Measurements from ENCODE around the gene SHD. TPM values are rescaled to one million over a fixed set of nuclear protein-coding genes. Genes with fewer than 3 reads are reported as not detected.
A peak's percentile ranks its signal among the peaks of the same experiment; 100 is the strongest.

Gene SHD
- total RNA-seq, 1 donor from 2014 or later = not detected

DNA sequence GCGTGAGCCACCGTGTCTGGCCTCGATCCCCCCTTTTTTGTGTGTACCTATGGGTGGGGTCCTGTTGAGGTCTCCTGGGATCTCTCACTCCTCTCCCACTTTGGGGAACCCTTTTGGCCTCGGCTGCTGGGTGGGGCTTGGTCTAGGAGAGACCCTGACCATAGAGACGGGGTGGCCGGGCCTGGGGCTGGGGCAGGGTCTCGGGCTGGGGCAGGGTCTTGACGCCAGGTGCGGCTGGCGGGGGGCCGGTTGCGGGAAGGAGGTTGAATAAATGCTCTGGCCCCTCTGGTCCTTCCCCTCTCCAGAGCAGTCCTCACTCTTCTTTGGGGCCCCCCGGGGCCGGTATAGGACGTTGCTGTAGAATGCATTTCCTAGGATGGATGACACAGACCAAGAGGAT lies 13.4 kb downstream of the SHD start:
- DNase-seq (no peak), ATAC-seq (no peak)
- intact Hi-C loops (cut with micrococcal nuclease) = no loop called here

DNA sequence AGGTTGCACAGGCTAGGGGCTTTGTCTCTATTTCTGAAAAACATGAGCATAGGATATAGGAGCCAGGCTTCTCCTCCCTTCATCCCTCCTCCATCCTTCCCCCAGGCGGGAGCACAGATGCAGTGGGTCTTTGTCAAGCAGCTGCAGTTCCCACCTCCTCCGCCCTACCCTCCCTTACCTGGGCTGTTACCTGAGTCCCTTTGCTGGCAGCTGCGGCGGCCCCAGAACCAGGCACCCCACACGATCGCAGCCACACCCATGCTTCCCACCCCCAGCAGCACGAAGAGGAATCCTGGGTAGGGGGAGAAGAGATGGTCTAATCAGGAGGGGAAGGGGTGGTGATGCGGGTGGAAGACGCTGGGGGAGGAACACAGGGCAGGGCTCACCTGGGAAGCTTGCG lies 15.3 kb downstream of the SHD start:
- DNase-seq (no peak), ATAC-seq (no peak)
- intact Hi-C loops (cut with micrococcal nuclease) = no loop called here

DNA sequence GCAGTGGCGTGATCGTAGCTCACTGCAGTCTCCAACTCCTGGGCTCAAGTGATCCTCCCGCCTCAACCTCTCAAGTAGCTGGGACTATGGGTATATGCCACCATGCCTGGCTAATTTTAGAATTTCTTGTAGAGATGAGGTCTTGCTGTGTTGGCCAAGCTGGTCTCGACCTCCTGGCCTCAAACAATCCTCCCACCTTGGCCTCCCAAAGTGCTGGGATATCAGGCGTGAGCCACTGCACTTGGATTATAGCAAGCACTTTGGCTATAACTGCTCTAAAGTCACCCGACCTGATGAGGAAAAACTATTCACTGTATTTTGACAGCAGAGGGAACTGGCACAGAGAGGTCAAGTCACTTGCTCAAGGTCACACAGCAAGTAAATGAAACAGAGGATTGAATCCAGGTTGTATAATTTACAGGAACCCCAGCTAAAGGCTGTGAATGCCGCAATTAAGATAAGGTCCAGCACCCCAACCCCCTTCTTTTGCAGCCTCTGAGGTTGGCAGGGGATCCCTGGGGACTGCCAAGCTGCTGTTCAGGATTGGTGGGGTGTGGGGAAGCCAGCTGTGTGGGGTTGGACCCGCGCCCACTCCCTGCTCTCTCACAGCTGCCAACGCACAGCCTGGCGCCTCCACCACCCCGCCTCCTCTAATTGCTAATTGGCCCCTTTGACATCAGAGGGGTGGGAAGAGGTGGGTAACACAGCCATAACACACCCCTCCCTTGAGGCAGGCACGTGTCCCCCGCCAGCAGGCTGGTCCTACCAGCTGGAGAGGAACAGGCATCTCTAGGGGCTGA lies 17.1 kb downstream of the SHD start:
- ATAC-seq (no peak), DNase-seq (no peak)
- intact Hi-C loops (cut with micrococcal nuclease) = no loop called here

DNA sequence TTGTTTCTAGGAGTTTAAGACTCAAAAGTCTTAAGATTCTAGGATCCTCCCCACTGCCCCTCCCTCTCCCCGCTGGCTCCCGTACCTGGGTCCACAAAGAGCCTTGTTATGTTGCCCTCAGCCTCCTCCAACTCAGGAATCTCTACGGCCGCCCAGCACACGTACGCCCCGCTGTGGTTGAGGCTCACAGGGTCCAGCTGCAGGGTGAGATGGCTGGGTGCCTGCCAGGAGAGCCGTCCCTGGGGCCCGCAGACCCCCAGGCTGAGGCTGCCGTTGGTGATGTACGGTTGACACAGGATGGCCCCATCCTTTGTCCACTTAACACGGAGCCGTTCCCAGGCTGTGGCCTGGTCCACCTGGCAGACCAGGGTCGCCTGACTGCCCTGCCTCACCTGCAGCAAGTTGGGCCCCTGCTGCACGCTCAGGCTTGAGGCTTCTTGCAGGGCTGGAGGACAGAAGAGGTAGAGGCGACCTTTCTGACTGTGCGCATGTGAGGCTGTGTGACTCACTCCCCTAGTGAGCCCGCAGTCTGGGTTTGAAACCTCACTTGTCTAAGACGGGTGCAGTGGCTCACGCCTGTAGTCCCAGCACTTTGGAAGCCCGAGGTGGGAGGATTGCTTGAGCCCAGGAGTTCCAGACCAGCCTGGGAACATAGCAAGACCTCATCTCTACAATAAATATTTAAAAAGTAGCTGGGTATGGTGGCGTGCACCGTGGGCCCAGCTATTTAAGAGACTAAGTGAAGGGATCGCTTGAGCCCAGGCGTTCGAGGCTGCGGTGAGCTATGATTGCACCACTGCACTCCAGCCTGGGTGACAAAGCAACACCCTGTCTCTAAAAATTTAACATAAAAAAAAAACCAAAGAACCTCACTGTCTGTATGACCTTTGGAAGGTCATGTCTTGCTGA lies 19.1 kb downstream of the SHD start:
- no peak for ATAC-seq
- no peak for DNase-seq
- intact Hi-C loops (cut with micrococcal nuclease) = no loop called here

DNA sequence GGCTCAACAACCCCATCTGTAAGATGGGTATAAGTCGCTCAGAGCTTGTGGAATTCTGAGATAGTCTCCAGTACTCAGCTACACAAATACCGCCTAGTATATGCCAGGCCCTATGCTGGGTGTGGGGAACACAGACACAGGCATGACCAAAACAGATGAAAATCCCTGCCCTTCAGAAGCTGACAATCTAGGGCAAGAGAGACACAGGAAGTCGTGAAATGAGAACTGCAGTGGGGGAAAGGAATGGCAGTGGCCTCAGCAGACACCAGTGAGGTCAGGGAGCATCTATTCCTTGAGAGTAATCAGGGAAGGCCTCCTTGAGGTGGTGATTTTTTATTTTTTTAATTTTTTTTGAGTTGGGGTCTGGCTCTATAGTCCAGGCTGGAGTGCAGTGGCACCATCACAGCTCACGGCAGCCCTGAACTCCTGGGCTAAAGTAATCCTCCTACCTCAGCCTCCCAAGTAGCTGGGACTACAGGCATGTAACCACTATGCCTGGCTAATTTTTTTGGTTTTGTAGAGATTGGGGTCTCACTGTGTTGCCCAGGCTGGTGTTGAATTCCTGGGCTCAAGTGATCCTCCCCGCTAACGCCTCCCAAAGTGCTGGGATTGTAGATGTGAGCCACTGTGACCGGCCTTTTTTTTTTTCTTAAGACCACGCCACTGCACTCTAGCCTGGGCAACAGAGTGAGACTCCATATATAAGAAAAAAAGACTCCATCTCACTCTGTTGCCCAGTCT lies 19.9 kb downstream of the SHD start:
- DNase-seq (no peak), ATAC-seq (no peak)
- intact Hi-C loops (cut with micrococcal nuclease) = no loop called here

DNA sequence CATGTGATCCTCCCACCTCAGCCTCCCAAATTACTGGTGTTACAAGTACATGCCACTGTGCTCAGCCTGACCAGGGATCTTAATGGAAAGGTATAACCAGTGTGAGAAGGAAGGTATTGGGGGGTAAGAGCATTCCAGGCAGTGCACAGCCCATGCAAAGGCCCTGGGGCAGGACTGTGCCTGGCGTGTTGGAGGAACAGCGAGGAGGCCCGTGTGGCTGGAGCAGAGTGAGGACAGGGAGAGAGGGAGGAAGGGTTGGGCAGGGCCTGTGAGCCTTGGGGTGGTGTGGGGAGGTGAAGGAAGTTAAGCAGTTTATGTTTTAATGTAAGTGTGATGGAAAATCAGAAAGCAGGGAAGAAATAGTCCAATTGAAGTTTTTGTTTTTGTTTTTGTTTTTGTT lies 21.5 kb downstream of the SHD start:
- DNase-seq = no peak
- intact Hi-C loops (cut with micrococcal nuclease) = no loop called here
- no peak for ATAC-seq

DNA sequence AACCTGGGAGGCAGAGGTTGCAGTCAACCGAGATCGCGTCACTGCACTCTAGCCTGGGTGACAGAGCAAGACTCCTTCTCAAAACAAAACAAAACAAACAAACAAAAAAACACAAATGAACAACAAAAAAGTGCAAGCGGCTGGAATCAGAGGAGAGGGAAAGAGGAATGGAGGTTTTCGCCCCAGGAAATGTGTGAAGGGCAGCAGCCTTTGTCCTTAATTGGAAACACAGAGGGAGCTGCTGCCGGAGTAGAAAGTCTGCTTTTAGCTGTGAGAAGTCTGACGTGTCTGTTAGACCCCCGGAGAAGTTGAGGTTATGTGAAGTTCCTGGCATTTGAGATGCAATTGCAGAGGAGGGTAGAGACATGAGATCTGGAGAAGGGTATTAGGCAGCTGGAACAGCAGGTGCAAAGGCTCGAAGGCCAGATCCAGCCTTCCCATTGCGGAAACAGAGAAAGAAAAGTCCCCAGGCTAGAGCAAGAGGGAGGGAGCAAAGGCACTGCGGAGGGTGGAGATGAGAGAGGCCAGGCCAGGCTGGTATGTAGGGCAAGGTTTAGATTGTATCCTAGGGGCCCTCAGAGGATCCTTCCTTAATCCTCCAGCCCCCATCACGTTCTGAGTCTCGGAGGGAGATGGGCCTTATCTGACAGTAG lies 22.6 kb downstream of the SHD start:
- DNase-seq (no peak), ATAC-seq (no peak)
- intact Hi-C loops (cut with micrococcal nuclease) = no loop called here

DNA sequence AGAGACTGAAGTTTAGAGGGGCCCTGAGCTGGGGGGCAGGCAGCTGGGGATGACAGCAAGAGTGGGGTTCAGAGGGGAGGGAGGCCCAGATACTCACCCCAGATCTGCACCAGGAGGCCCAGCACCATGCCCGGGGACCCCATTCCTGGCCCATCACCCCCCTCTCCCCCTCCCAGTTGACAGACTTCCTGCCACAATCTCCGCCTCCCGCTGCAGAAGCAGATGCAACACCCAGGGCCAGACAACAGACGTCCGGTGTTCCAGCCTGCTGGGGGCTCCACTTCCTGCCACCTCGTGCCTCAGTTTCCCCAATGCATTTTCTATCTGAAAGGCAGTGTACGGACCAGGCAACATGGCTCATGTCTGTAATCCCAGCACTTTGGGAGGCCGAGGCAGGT lies 23.2 kb downstream of the SHD start, which contains the start of gene TMIGD2:
Gene TMIGD2, minus strand, starts transcription at position 147 of the 398 bp plus-strand sequence. Its CDS starts 4 bp downstream, at position 143.
- ATAC-seq = no peak
- intact Hi-C loops (cut with micrococcal nuclease) = no loop called here
- DNase-seq = no peak

DNA sequence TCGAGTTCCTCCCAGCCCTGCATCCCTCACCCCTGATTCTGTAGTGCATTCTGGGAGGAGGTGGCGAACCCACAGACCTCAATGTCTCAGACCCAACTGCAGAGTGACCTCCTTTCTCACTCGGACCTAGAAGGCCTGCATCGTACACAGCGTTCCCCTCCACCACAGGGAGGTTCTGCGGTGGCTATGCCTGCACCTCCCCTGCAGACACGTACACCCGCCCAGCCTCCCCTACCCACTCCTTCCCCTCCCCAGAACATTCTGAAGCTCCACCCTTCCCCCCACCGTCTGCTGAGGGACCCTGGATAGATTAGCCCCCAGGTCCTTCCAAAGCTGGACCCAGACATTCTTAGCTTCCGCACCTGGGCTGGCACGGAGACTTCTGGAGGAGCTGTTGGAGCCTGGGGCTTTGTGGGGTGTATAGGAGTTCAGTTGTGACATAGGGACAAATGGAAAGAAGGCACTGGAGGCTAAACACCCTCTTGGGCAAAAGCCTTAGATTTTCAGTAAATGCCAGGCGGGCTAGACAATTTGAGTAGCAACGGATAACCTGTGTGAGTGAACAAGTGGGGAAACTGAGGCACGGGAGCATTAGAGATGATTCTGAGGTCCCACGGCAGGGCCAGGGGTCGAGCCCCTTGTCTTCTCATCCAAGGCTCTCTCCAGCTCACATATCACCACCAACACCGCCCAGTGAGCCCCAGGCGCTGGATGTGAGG lies 24.9 kb downstream of the SHD start:
- ATAC-seq (no peak), DNase-seq (no peak)
- intact Hi-C loops (cut with micrococcal nuclease) = no loop called here

DNA sequence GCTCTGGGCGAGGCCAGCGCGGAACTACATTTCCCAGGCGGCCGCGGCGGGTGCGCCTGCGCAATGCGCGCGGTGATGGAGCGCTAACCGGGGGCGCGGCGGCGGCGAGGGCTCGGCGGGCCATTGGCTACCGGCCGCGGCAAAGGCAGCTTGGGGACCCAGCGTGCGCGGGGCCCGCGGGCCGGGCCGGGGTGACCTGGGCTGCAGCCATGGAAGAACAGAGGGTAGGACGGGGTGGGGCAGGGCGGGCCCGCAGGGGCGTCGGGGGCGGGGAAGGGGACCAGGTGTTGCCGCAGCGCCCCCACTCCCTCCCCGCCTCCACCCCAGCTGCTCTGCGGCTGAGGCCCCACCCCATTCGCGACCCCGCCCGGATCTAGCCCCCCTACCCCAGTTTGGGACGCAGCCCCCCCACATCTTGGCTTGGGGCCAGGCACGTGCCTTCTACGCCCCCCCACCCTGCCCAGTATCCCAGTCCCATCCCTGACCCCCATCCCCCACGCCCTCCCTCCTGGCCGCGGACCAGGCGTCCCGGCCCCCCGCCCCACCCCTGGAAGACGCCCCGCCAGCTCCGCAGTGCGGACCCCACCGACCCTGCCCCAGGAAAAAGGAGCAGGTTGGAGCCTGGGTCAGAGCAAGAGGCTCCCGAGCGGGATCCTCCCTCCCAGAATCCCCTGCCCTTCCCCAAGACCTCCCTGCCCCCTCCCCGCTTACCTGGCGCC lies 25.6 kb downstream of the SHD start, which contains the start of gene FSD1:
Gene FSD1, plus strand, starts transcription at position 61 of the 719 bp plus-strand sequence. Its CDS starts 149 bp downstream, at position 210.
- ATAC-seq = no peak
- DNase-seq = peak; percentile 51
- intact Hi-C loops (cut with micrococcal nuclease) = no loop called here

DNA sequence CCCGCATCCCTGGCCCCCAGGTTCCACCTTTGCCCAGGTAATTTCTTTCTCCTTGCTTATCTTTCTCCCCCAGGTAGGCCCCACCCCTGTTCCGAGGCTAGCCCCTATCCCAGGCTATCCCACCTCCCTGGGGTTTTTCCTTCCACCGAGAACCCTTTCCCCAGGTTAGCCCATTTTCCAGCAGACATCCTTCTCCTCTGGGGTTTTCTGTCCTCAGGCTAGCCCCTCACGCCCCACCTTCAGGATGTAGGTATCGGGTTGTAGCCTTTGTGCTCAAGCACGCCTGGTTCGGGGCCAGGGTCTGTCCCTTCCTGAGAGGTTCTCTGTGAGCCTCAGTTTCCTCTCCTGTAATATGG lies 26.2 kb downstream of the SHD start:
- DNase-seq (no peak), ATAC-seq (no peak)
- intact Hi-C loops (cut with micrococcal nuclease) = no loop called here

DNA sequence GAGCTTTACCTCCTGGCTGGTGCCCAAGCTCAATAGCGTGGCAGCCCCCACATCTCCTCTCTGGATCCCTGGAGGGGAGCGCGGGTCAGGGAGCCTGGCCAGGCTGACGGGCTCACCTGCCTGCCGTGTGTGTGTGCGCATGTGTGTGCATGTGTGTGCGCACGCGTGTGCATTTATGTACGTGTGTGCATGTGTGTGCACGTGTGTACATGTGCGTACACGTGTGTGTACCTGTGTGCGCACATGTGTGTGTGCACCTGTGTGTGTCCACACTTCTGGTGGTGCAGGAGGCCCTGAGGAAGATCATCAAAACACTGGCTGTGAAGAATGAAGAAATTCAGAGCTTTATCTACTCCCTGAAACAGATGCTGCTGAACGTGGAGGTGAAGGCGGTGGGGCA lies 26.6 kb downstream of the SHD start:
- intact Hi-C loops (cut with micrococcal nuclease) = no loop called here
- DNase-seq (no peak), ATAC-seq (no peak)

DNA sequence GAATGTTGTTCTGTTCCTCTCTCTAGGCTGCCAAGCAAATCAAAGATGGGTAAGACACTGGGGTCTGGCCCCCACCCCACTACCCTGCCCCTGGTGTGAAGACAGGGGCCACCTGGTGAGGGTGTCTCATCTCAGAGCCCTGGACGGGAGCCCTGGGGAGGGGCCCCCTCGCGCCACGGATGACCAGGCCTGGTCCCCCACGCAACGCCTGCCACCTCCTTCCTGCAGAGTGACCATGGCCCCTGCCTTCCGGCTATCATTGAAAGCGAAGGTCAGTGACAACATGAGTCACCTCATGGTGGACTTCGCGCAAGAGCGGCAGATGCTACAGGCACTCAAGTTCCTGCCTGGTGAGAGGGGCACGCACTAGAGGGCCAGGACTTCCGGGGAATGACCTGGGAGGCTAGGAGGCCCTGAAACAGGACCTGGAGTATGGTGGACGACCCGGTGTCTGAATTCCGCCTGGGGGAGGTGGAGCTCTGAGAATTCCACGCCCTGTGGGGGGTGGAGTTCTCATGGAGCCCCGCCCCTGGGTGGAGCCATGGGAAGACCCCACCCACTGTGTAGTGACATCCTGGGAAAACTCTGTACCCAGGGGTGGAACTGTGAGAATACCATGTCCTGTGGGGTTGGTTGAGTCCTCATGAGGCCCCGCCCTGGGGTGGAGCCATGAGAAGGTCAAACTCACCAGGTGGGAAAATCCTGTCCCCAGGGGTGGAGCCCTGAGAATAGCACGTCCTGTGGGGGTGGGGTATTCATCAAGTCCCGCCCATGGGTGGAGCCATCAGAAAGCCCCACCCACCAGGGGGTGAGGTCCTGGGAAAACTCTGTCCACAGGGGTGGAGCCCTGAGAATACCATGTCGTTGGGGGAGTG lies 31.4 kb downstream of the SHD start:
- no peak for DNase-seq
- ATAC-seq = no peak
- intact Hi-C loops (cut with micrococcal nuclease) = no loop called here

DNA sequence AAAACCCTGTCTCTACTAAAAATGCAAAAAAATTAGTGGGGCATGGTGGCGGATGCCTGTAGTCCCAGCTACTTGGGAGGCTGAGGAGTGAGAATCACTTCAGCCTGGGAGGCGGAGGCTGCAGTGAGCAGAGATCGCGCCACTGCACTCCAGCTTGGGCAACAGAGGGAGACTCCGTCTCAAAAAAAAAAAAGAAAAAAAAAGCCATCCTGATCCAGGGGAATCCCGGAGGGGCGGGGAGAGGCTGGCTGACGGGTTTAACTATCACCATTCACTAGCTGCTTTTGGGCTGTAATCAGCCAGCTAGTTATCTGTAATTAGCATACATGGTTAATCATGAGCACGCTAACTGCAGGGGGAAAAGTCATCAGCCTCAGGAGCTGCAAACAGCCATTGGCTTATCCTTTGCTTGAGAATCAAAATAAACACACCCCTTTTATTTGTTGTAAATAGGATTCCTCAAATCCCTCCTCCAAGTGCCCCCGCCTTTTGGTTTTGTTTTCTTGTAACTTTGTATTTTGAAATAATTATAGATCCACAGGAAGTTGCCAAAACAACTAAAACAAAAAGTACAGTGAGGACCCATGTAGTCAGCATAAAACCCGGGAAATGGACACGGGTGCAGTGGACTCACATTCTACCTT lies 34.9 kb downstream of the SHD start:
- ATAC-seq (no peak), DNase-seq (no peak)
- intact Hi-C loops (cut with micrococcal nuclease) = no loop called here

DNA sequence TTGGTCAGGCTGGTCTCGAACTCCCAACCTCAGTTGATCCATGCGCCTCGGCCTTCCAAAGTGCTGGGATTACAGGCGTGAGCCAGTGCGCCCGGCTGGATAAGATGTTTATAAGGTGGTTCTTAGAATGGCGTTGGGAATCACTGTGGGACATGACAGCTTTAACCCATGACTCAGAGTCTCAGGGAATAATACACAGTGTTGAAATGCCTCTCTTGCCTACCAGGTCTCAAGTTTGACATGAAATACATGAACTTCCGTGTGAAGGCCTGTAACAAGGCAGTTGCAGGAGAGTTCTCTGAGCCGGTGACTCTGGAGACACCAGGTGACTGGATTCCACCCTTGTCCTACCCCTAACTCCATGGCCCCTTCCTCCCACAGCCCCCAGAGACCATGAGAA lies 37.9 kb downstream of the SHD start:
- DNase-seq = no peak
- intact Hi-C loops (cut with micrococcal nuclease) = no loop called here
- ATAC-seq = no peak

DNA sequence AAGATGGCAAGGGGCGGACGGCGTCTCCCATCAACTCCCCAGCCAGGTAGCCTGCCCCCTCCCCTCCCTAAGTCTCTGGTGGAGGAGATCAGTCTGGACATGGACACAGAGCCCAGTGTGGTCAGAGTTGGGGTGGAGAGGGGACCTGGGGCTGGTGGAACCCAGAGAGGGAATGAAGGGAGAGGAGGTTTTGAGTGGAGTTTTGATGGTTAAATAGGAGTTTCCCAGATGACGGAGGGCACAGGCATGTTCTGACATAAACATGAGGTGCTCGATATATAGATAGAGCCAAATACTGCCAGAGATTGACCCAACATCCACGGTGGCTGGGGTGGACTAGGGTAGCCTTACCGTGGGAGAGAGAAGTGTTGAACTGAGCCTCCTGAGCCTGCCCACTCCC lies 39.4 kb downstream of the SHD start:
- intact Hi-C loops (cut with micrococcal nuclease) = no loop called here
- no peak for DNase-seq
- ATAC-seq = no peak

All from left ventricle myocardium superior (tissue), 1 donor.